PC-9 (cell line): ENCODE measurements around the gene CTNNA3. TPM values are rescaled to one million over a fixed set of nuclear protein-coding genes. Genes with fewer than 3 reads are reported as not detected.

Experiments
- BruUV-seq: library from RNA; stranded (reverse); fragments of 400-500 nt; replicated peaks from 2 replicates; lab custom pipeline; 2021; lab: Mats Ljungman, UMichigan
- CTCF ChIA-PET: fragments of 300-600 bp; sonication (Branson Sonifier 250); formaldehyde crosslinking; loops from one replicate; lab custom pipeline; 2022; ENCODE audit warnings: antibody characterized with exemption; lab: Charles Lee
- POLR2A ChIA-PET: fragments of 300-600 bp; sonication (Branson Sonifier 250); formaldehyde crosslinking; loops from one replicate; lab custom pipeline; 2022; ENCODE audit warnings: antibody characterized with exemption; ENCODE audit not compliant: unreplicated experiment; lab: Charles Lee
- DNase-seq, 2 experiments: peaks; one replicate each; pipeline versions ENCODE4 v3.0.0 to v3.0.0-alpha.2; 2015 to 2022; ENCODE audit warnings: mixed read lengths in 1 of 2
- H2AFZ ChIP-seq: fragments of 200-600 bp; sonication (generic); 2 replicates; pipeline ENCODE4 v1.8.1; 2017; ENCODE audit warnings: antibody characterized with exemption
- H3F3A ChIP-seq: fragments of 200-600 bp; sonication (generic); 2 replicates; pipeline ENCODE4 v1.8.1; 2017; ENCODE audit warnings: antibody characterized with exemption, mild to moderate bottlenecking, low read depth; ENCODE audit not compliant: insufficient read depth
- H3K27ac ChIP-seq: fragments of 200-600 bp; sonication (generic); 2 replicates; pipeline ENCODE4 v1.6.1; 2016; ENCODE audit warnings: mixed run types
- H3K27me3 ChIP-seq: fragments of 200-600 bp; sonication (generic); 2 replicates; pipeline ENCODE4 v1.6.1; 2016; ENCODE audit warnings: low read depth, mixed run types; ENCODE audit not compliant: insufficient read depth
- H3K36me3 ChIP-seq: fragments of 200-600 bp; sonication (generic); 2 replicates; pipeline ENCODE4 v1.6.1; 2016; ENCODE audit warnings: low read depth, mixed run types
- H3K4me1 ChIP-seq: fragments of 200-600 bp; sonication (generic); replicated peaks from 2 replicates; pipeline ENCODE4 v1.6.1; 2016; ENCODE audit warnings: mixed run types; ENCODE audit not compliant: insufficient read depth
- H3K4me2 ChIP-seq: fragments of 200-600 bp; sonication (generic); 2 replicates; pipeline ENCODE4 v1.6.1; 2017; ENCODE audit warnings: mixed run types
- H3K4me3 ChIP-seq: fragments of 200-600 bp; sonication (generic); 2 replicates; pipeline ENCODE4 v1.6.1; 2016; ENCODE audit warnings: mixed run types
- H3K79me2 ChIP-seq: fragments of 200-600 bp; sonication (generic); 2 replicates; pipeline ENCODE4 v1.6.1; 2017; ENCODE audit warnings: low read depth, mixed run types
- H3K9me2 ChIP-seq: fragments of 200-600 bp; sonication (generic); 2 replicates; pipeline ENCODE4 v1.8.1; 2017; ENCODE audit warnings: mild to moderate bottlenecking; ENCODE audit not compliant: insufficient read depth
- H3K9me3 ChIP-seq: fragments of 200-600 bp; sonication (generic); 2 replicates; pipeline ENCODE4 v1.8.1; 2016; ENCODE audit warnings: low read depth; ENCODE audit not compliant: insufficient read depth
- H4K20me1 ChIP-seq: fragments of 200-600 bp; sonication (generic); 2 replicates; pipeline ENCODE4 v1.8.1; 2017; ENCODE audit not compliant: insufficient read depth
- EZH2 ChIP-seq: fragments of 200-600 bp; sonication (generic); IDR thresholded peaks from 2 replicates; pipeline ENCODE4 v1.8.0; 2017; ENCODE audit warnings: antibody characterized with exemption, low read depth
- intact Hi-C: fragments of 100-400 bp; cut with micrococcal nuclease; formaldehyde crosslinking; loops from one replicate; pipeline ENCODE4 v1.10.0; 2022; ENCODE audit not compliant: unreplicated experiment
- total RNA-seq: library from RNA; stranded (reverse); gene quantifications from 2 replicates; pipeline ENCODE4 v1.2.3, GENCODE V29; 2021
- TF ChIP-seq, protein P1 (sequence below): fragments of 200-600 bp; sonication (generic); conservative IDR thresholded peaks from 2 replicates; pipeline ENCODE4 v1.6.1; 2017; ENCODE audit warnings: mixed run types, antibody characterized with exemption, mild to moderate bottlenecking, moderate library complexity

The CTNNA3 gene
- total RNA-seq, 1 experiment from 2014 or later = not detected

DNA sequence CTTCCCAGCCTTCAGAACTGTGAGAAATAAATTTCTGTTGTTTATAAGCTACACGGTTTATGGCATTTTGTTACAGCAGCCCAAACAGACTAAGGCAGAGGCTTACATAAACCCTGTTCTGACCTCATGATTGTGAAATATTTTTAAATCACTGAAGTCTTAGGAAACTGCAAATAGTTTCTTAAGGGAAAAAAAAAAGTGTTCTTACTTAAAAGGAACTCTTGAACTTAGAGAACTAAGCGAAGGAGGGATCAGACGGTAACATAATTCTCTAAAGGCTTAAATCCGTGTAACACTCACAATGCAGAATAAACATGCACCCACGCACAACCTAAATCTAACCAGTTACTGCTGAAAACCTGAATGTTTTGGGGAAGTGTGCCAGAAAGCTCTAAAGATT, 1519.2 kb downstream of the CTNNA3 start:
- Histone ChIP-seq H3K4me2 (no peak overlapping the region), H3K27me3 (no peaks in the 10 kb centered on the region), H3K36me3 (no peaks in the 10 kb centered on the region), H3K4me3 (no peak overlapping the region), H3K4me1 (no peaks in the 10 kb centered on the region), H3K9me2 (no peaks in the 10 kb centered on the region), H3K79me2 (no peaks in the 10 kb centered on the region), H3F3A (no peaks in the 10 kb centered on the region), H4K20me1 (no peaks in the 10 kb centered on the region), H3K27ac (no peak overlapping the region), H2AFZ (no peak overlapping the region), H3K9me3 (no peaks in the 10 kb centered on the region)
- ChIA-PET CTCF (no interaction called here), POLR2A (no interaction called here)
- BruUV-seq = no TSS peak
- no peak for DNase-seq
- intact Hi-C loops = no loop called here
- TF ChIP-seq EZH2 = no peak
- TF ChIP-seq, protein P1, sequence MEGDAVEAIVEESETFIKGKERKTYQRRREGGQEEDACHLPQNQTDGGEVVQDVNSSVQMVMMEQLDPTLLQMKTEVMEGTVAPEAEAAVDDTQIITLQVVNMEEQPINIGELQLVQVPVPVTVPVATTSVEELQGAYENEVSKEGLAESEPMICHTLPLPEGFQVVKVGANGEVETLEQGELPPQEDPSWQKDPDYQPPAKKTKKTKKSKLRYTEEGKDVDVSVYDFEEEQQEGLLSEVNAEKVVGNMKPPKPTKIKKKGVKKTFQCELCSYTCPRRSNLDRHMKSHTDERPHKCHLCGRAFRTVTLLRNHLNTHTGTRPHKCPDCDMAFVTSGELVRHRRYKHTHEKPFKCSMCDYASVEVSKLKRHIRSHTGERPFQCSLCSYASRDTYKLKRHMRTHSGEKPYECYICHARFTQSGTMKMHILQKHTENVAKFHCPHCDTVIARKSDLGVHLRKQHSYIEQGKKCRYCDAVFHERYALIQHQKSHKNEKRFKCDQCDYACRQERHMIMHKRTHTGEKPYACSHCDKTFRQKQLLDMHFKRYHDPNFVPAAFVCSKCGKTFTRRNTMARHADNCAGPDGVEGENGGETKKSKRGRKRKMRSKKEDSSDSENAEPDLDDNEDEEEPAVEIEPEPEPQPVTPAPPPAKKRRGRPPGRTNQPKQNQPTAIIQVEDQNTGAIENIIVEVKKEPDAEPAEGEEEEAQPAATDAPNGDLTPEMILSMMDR = no peak

DNA sequence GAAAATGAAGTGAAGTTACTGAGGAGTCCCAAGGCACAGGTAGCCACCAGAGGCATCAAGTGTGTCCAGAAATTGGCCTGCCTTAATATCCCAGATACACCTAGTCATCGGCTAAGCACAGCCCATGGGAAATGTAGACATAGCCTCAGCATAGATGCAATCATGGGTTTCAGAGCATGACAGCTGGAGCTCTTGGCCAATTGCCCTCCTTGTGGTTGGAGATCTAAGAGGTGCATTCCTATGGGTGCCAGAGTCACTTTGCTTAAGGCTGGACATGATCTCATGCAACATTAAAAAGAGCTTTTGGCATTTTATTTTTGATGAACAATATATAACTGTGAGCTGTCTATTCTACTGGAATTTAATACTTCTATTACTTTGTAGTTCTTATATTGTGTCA, 1528.2 kb downstream of the CTNNA3 start:
- peak in 1 of 2 experiments; percentile 42 for DNase-seq
- Histone ChIP-seq H2AFZ (no peak overlapping the region), H3K36me3 (no peaks in the 10 kb centered on the region), H3K27ac (no peak overlapping the region), H3K4me3 (no peak overlapping the region), H3K9me2 (no peaks in the 10 kb centered on the region; the same call in 1 of the 2 replicates), H3K9me3 (no peaks in the 10 kb centered on the region), H3K27me3 (no peaks in the 10 kb centered on the region), H4K20me1 (no peaks in the 10 kb centered on the region), H3F3A (no peaks in the 10 kb centered on the region), H3K4me2 (no peak overlapping the region), H3K4me1 (no peaks in the 10 kb centered on the region), H3K79me2 (no peaks in the 10 kb centered on the region)
- TF ChIP-seq, protein P1 = no peak
- intact Hi-C loops = no loop called here
- POLR2A ChIA-PET = interaction anchor here (0.6 kb wide), 1 partner anchor 1229 kb away, joined by 9 read pairs; no protein-coding TSS in a partner anchor
- CTCF ChIA-PET = no interaction called here
- BruUV-seq = no TSS peak

DNA sequence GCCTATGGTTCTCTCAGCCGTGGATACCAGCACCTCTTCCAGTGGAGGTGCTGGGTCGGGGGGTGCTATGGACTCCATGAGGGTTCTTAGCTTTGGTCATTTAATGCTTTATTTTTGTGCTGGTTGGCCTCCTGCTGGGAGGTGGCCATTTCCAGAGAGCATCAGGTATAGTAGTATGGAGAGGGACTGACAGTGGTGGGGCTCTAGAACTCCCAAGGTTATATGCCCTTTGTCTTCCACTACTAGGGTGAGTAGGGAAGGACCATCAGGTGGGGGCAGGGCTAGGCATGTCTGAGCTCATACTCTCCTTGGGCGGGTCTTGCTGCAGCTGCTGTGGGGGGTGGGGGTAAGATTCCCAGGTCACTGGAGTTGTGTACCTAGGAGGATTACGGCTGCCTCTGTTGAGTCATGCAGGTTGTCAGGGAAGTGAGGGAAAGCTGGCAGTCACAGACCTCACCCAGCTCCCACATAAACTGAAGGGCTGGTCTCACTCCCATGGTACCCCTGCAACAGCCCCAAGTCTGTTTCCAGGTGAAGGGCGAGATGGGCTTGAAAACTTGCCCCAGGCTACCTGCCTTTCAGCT, 1533.3 kb downstream of the CTNNA3 start:
- ChIA-PET POLR2A (no interaction called here), CTCF (no interaction called here)
- no peak overlapping the region for H3K4me2 ChIP-seq
- no peaks in the 10 kb centered on the region for H3F3A ChIP-seq
- H3K36me3 ChIP-seq = no peaks in the 10 kb centered on the region
- no peaks in the 10 kb centered on the region for H3K9me3 ChIP-seq
- intact Hi-C loops = loop anchor here (5.0 kb wide), 1 partner anchor 690 kb away; no protein-coding TSS in a partner anchor
- H2AFZ ChIP-seq = no peak overlapping the region
- TF ChIP-seq EZH2 = no peak
- TF ChIP-seq, protein P1 = no peak
- no peak overlapping the region for H3K4me3 ChIP-seq
- H4K20me1 ChIP-seq = no peaks in the 10 kb centered on the region; the same call in 1 of the 2 replicates
- H3K27me3 ChIP-seq = no peaks in the 10 kb centered on the region
- no peak overlapping the region for H3K27ac ChIP-seq
- H3K9me2 ChIP-seq = no peaks in the 10 kb centered on the region; the same call in 1 of the 2 replicates
- no TSS peak for BruUV-seq
- H3K79me2 ChIP-seq = no peaks in the 10 kb centered on the region
- DNase-seq = peak in 1 of 2 experiments; percentile 26
- no peaks in the 10 kb centered on the region for H3K4me1 ChIP-seq
